Right ventricle myocardium superior (tissue), 1 donor: ENCODE data around the gene MED12L. TPM values are rescaled to one million over a fixed set of nuclear protein-coding genes. Genes with fewer than 3 reads are reported as not detected.
A peak's percentile ranks its signal among the peaks of the same experiment; 100 is the strongest.

Experiments
- ATAC-seq: fragments of 200-7000 bp; cut with Tn5 transposase; one replicate; pipeline ENCODE4 v1.9.1; 2020; ENCODE audit warnings: mild to moderate bottlenecking; ENCODE audit not compliant: poor library complexity
- DNase-seq: peaks from one replicate; pipeline ENCODE4 v3.0.0-alpha.2; 2020
- intact Hi-C: fragments of 100-400 bp; cut with DNase I; formaldehyde crosslinking; loops from one replicate; pipeline ENCODE4 v1.11.2; 2022
- total RNA-seq: library from RNA; stranded (reverse); fragmentation: NEBNext Ultra II Directional; extraction: Animal tissue kit (Norgen Biotek cat#: 25700); gene quantifications from one replicate; pipeline ENCODE4 v1.2.1, GENCODE V29; 2021
- donor health status: DM: no; HTN: yes; CAD: no; lungs with severe emphysema.

MED12L gene
- total RNA-seq, 1 donor from 2014 or later: 0.67 TPM

DNA sequence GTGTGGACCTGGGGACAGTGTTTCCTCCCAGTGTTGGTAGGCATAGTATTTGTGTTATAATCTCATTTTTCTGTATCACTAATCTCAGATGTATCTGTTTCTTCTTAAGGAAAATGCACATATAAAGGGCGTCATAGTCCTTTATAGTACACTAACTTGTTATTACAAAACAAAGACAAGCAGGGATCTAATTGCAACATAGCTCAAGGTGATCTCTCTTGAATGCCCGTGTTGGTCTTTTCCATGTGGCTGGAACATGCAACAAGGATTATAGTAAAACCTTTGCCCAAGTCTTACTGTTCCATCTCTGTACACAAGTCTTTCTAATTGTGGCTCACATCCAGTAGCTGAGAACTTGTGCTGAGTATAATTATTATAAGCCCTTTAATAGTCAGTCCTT, 234.7 kb downstream of the MED12L start:
- DNase-seq: no peak
- intact Hi-C loops: no loop called here
- ATAC-seq: no peak

DNA sequence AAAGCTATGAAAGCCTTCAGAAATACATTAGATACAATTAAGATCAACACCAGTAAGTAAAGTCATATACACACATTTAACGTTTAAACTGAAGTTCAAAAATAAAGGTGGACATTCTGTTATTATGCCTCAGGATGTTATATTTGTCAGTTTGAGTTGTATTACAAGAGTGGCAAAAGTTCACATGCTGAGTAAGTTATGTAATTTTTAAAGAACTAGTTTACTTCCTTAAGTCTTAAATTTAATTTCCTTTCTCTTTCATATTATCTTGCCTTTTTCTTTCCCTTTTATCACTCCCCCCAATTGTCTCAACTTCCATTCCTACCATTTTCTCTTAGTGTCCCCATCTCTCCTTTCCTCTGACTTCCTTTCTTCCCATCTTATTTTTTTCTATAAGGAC, 236.1 kb downstream of the MED12L start:
- DNase-seq (no peak), ATAC-seq (no peak)
- intact Hi-C loops: no loop called here

DNA sequence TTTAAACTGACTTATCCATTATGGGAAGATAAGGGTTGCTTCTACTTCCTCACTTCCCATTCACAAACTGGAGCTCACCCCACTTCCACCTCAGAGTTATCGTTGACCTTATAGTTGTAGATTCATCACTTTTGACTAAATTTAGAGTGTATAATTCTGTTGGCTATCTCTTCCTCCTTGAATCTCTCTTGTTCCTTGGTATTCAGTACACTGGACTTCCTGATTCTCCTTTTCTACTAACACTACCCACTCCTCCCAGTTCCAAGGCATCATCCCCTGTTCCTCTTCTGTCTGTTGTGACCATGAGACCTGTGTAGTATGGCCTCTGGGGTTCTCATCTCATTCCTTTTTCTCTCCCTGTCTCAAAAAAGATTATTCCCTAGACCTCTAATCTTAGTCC, 237.0 kb downstream of the MED12L start:
- intact Hi-C loops: no loop called here
- DNase-seq (no peak), ATAC-seq (peak; percentile 43)

DNA sequence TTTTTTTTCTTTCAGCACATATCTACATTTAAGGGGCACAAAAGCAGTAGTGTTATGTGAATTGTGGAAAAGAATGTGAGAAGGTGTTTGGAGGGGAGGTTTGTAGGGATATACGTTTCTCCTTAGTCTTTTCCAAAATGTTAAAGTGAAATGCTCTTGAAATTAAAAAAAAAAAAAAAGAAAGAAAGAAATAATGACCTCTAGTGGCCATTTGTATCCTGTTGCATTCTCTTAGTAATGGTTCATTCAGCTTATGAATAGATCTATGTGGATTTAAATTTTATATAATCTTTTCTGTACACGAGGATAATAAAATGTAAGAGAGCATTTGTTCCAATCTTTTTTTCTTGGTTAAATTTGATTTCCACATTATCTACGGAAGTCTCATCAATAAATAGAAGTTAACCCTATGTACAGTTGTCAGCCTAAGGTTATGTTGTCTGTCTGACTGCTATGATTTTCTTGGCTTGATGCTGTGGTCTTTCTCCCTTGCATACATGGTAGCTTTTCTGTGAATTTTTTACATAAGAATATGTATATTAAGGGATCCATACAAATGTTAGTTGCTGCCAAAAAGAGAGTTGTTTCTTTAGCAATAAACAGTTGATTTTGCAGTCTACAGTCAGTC, 242.2 kb downstream of the MED12L start:
- ATAC-seq (peak; percentile 46), DNase-seq (no peak)
- intact Hi-C loops: no loop called here

DNA sequence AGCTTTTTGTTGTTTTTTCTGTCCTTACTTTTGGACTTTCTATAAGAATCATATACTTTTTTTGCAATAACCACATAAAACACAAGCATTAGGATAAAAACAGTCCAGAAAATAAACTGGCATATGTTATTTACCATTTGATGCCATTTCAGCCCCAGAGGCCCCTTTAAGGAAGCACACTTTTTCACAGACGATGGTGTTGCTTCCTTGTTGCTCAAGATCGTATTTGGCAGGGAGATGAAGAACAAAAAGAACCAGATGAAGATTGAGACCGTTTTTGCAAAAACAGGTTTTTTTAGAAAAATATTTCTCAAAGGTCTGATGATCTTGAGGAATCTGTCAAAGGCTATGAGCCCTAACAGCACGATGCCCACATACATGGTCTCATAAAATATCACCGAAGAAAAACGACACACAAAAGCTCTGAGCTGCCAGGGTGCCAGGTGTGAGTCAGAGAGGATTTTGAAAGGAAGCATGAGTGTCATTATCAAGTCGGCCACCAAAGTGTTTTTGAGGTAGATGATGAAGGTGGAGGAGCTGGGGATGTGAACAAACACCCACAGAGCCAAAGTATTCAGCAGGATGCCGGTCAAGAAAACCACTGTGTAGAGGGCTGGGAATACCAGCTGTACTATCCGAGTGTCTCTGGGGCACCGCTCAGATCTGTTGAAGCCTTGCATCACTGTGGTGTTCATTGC, 243.0 kb downstream of the MED12L start:
- DNase-seq: no peak
- intact Hi-C loops: no loop called here
- ATAC-seq: peak; percentile 64

DNA sequence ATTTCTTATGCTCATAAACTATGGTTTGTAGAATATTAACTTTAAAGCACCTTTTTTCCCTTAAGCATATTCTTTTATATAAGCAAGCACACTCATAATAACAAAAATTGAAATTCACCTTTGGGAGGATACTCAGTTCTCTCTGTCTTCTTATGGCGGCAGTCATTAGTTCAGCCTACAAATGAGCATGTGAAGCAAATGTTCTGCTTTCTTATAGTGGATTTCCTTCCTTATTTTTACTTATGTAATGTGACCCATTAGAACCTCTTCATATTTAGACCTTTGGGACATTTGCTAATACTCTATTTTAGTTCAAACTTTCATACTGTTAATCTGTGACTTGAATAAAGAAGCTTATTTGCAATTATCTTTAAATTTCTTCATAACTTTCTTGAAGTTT, 243.9 kb downstream of the MED12L start, which contains the start of gene P2RY13:
Gene P2RY13, minus strand, starts transcription at position 187 of the 400 bp plus-strand sequence. Its CDS starts 21 bp downstream, at position 166.
- no peak for DNase-seq
- no peak for ATAC-seq
- intact Hi-C loops: no loop called here

DNA sequence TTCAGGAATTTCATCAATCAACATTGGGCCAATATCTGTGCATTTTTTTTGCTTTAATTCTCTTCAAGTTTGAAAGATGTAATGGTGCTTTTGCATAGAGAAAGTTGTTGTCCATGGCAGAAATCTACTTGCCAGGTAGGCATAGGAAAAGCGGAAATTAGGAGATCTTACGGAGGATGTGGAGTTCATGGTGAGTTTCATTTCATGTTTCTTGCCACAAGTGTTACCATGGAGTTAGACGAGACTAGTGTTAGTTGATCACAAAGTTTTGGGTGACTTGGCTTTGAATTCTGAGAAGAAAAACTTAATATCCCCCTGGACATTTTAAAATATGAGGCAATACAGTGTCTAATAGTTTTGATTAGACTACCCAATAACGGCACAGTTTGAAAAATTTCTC, 244.9 kb downstream of the MED12L start:
- intact Hi-C loops: no loop called here
- no peak for ATAC-seq
- DNase-seq: no peak

DNA sequence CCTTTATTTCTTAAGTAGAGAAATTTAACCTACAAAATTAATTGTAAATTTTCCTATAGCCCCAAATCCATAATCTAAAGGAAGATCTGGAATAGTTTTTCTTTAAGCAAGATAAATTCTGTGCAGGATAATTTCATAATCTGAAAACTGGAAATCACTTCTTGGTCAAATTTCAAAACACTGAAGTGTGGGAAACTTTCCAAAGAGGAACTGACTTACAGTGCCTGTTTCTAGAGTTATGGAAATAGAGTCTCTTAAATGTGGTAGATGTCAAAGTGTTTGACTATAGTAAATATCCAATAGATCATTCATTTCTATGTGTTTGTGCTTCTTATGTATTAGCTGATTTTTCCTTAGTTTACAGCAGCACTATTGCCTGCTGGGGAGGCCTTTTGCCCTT, 245.4 kb downstream of the MED12L start:
- intact Hi-C loops: no loop called here
- ATAC-seq (peak; percentile 39), DNase-seq (no peak)

DNA sequence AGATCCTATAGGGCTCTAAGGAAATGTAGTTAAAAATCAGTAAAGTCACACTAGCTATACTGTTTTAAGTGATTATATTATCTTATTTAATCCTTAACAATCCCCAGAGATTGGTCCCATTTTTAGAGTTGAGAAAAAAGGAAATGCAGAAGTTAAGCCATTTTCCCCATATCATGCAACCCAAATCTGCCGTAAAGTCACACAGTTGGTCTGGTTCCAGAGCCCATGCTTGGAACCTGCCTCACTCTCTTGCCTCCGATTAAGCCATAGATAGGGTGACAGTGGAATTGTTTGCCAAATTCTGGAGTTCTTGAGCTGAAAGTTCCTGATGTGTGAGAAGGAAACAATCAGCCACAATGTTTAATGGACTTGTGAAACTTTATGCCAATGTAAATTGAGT, 246.2 kb downstream of the MED12L start:
- ATAC-seq (no peak), DNase-seq (no peak)
- intact Hi-C loops: no loop called here

DNA sequence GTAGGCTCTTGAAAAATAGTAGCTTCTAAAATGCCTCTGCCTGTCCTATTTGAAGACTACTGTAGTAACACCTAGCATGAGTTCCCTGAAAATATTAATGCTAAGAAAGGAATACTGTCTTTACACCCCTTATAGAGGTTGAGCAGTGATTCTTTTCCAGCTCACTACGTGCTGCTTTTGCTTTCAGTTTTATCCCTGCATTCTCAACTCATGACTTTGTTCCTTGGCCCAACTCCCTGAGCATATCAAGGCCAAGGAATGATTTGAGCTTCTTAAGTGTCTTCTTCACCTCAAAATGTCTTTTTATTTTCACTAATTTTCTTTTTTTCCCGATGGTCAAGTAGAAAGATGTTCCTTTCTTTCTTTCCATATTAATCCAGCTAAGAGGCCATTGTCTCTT, 260.4 kb downstream of the MED12L start:
- intact Hi-C loops: no loop called here
- ATAC-seq: peak; percentile 70
- no peak for DNase-seq

DNA sequence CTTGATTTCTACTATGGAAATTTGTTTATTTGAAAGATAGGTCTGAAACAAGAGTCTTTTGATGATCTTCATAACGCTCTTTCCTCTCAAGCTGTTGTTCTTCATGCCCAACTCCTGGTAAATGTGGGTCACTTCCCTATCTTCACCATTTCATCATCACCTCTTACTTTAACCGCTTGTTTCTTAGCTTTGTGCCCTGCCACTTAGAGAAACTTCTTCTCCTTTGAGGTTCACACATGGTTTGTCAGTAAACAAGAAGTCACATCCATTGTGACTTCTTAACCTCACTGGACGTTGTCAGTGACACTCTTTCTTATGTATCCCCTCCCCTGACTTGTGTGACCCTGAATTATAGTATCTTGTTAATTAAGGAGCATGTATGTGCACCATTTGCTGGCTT, 260.8 kb downstream of the MED12L start:
- DNase-seq (no peak), ATAC-seq (peak; percentile 48)
- intact Hi-C loops: no loop called here

DNA sequence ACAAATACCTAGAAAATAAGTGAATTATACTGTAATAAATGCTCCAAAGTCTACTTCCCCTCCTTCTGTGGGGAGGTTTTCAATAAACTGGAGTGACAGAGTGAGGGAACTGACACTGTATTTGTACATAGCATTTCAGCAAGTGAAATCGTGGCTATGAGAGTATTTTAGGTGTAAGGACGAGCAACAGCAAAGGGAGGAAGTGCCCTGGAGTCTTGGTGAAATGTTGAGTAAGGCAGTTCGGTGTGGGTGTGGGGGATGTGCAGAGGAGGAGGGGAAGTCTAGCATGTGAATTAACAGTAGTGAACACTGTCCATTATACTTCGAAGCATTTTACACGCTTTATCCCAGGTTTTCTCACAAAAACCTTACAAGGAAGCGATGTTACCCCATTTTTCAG, 262.0 kb downstream of the MED12L start:
- intact Hi-C loops: no loop called here
- ATAC-seq: peak; percentile 68
- peak; percentile 44 for DNase-seq

DNA sequence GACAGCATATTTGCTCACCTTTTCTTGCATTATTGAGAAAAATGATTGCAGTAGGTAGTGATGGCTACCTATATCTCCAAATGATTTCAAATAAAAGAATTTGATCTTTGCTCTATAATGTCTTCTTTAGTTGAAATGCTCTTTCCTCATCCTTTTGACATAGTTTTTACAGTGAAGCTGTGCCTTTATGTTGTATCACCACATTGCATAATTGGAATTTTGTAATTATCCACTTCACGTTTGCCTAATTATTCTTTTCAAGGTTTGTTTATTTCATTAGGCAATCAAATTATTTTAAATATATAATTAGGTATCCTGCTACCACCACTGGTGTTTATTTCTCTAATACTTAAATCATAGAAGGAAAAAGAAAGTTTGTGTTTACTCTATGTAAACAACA, 265.2 kb downstream of the MED12L start:
- ATAC-seq (no peak), DNase-seq (no peak)
- intact Hi-C loops: no loop called here

DNA sequence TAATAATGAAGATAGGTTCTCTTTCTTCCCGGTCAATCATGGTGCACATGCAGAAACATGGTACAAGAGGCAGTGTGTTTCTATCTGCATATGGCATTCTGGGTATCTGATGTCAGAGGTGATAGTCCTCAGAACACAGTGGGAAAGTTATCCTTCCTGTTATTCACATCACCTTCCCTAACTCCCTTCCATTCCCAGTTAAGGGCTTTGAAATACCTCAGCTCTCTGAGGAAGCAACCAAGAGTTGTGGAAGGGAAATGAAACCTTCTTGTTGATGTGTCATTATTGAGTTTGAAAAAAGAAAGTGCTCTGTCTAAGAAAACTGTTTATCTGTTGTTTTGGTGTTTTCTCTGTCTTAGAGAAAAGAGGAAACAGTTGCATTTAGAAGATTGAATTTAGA, 265.8 kb downstream of the MED12L start:
- intact Hi-C loops: no loop called here
- no peak for DNase-seq
- ATAC-seq: no peak

DNA sequence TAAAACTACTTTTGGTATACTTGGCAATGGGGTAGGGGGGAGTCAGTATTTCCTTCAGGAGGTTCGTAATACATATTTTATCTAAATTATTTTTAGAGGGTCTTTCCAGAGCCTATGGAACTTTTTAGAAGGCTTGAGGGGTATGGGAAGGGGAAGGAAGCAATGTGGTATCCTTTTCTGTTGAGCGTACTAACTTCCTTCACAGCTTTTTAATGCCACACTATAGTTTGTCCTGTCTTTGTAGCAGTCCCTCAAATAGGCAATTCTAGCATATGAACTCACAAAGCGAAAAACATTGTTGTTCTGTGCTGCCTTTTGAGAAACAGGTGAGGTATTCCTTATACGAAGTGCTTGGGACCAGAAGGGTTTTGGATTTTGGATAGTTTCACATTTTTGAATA, 266.2 kb downstream of the MED12L start:
- no peak for DNase-seq
- ATAC-seq: no peak
- intact Hi-C loops: no loop called here

DNA sequence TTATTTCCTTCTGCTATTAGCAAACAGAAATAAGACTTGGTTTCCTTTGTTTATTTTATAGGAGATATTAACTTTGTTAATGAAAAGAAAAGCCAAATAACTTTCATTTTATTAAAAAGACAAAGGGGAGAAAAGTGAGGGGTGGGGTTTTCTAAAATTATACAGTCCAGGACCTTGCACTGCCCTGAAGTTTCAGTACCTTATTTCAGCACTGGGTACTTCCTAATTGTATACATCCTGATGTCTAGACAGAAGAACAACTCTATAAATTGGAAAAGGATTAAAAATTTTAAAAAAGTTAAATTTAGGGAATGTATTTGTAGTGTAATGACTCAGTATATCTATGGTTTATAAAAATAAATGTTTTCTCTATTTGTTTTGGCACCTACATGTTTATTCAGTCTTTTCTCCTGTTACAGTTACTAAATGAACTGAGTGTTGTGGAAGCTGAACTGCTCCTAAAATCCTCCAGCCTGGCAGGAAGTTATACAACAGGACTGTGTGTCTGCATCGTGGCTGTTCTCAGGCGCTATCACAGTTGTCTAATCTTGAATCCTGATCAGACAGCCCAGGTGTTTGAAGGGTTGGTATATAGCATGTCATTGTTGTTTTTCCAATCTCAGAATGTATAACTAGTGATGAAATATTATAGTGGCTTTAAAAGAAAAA, 271.5 kb downstream of the MED12L start:
- no peak for DNase-seq
- no peak for ATAC-seq
- intact Hi-C loops: no loop called here

DNA sequence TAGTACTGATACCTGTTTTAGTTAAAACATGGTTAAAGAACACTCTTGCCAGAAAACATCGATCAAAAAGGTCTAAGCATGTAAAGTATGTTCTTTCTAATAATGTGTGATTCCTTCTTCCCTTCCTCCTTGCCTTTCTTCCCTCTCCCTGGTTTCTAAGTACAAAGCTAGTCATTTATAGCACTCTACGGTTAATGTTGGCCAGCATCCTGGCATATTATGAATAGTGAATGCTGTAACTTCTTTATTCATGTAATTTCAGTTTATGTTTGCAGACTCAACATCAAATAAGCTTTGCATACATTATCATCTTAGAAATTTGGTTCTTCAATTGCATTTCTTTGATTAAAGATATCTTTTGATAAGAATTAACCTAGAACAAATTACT, 272.0 kb downstream of the MED12L start:
- no peak for ATAC-seq
- intact Hi-C loops: no loop called here
- DNase-seq: no peak

DNA sequence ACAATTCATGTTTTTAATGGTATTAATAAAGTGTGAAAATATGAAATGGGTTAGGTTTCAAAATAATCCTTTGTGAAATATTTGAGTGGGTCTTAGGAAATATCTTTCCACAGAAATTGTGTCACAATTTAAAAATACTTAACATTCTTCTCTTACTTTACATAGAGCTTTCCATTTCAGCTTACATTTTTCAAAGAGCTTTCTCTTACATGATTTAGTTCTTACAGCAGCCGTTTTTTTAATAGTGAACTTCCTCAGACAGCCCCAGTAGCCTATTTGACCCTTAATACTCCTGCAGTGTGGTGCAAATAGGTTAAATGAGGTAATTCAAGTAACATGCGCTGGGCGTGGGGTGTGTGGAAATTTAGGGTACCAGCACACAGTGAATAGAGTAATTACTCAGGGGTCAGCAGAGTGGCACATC, 277.3 kb downstream of the MED12L start:
- ATAC-seq (no peak), DNase-seq (no peak)
- intact Hi-C loops: no loop called here

DNA sequence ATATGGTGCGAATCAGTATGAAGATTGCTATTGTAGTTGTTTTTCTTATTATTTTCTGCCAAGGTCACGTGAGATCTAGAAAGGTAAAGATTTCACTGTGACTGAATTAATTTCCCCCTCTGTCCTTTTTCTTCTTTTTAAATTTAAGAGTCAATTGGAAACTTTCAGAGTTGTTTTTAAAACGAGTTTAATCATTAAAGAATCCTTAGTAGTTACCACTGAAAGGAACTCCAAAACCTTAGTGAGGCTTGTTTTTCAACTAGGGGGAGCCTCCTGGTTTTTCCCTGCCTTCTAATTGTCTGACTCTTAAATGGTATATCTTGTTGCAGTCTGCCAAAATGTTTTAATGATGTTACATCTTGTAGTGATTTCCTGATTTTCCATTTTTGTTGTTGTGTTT, 281.5 kb downstream of the MED12L start:
- ATAC-seq (no peak), DNase-seq (no peak)
- intact Hi-C loops: no loop called here

DNA sequence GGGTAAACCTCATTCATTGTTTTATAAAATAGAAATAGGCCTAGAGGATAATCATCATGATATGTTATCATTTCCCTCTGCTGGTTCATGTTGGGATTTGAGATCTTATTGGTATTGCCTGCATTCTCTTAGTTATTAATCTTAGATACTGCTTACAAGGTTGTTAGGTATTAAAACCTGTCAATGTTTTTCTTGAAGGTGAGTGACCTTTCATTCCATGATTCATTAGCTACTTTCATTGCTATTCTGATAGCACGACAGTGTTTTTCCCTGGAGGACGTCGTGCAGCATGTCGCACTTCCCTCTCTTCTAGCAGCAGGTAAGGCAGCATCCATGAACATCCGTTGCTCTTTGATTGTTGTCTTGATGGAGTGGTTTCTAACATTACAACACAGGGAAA, 282.0 kb downstream of the MED12L start:
- ATAC-seq: no peak
- DNase-seq: no peak
- intact Hi-C loops: no loop called here
